Activated T-helper 9 cell treated with anti-CD3 and anti-CD28 coated beads, Interleukin-2, amount 50 U/mL, for 16 hours (primary cell): ENCODE results near the gene TFPI2.

Experiments
- DNase-seq: peaks from one replicate; pipeline ENCODE4 v3.0.0-alpha.2; 2020; ENCODE audit warnings: low read depth

TFPI2 gene

DNA sequence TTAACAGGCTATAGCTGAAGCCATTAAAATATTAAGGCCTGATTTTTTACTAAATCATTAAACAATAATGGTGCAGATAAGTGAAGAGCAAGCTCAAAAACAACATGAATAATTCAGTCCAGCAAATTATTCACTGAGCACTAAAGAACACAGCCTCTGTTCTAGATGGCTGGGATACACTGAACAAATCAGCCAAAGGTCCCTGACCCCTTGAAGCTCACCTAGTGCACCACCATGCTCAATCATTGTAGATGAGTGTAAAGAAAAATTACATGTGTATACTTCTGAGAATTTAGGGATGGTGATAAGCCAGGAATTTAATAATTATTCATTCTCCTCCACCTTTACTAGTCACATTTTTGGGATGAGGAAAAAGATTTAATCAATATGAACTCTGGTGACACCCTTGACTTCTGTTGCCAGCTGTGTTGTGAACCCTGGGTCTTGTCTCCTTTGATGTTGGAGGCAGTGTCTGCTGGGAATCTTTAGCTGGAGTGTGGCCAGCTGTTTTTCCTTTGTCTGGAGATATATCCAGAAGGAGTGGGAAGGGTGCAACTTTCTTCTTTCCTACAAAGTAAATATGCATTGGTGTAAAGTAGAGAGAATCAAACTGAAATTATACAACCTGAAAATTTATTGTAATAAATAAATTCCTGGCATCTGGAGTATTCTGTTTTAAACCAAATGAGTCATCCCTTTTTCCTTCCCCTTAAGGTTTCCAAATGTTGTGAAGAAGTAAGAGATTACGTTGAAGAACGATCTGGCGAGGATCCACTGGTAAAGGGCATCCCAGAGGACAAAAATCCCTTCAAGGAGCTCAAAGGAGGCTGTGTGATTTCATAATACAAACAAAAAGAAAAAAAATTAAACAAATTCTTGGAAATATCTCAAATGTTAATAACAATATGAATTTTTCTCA lies 19.8 kb upstream of the TFPI2 start:
- DNase-seq = no peak

- DNase-seq = no peak
These were observed 15.7 kb upstream of the TFPI2 start, which contains the start of gene GNGT1 for GRCh38 chr7:93906267-93906666. TSS of gene GNGT1 (plus strand) at chr7:93906567. CDS start at chr7:93906747, 180 bp downstream.

DNA sequence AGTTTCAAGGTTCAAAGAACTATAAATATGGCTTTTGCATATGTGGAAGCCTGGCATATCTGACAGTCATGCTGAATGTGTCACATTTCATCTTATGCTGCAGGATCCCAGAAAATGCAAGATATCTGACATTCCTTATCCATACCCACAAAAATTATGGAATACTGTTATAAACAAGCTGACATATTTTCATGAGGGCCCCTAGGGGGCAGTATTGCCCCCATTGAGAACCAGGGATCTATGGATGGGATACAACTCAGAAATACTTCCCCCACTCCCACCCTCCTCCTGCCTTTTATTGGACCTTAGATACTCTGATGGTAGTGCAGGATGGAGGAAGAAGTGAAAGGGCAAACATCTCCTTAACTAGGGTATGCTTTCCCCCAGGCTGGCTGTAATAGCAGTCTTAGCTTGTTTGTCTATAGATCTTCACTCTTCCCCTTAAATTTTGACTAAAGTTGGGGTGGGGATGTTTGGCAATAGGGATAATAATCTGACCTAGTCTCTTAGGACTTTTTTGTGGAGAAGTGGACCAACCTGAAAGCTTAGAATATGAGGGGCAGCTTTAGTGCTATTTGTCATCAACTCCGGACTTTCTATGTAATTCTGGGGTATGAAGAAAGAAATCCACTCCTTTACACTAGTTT lies 12.3 kb upstream of the TFPI2 start:
- no peak for DNase-seq

DNA sequence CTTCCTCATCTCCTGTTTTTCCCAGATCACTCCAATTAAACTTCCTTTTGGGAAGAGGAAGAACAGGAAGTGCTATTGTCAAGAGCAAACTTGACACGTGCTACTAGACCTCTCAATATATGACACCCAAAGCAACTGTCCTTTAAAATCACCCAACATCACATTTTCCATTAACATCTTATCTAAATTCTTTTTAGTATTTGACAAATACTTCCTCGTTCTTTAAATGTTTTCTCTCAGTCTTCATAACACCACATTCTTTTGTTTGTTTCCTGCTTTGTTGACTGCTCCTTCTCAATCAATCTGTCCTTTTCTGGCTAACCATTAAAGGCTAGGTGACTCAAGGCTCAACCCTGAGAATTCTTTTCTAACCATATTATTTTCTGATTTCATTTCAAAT lies 7.1 kb upstream of the TFPI2 start:
- DNase-seq = no peak

DNA sequence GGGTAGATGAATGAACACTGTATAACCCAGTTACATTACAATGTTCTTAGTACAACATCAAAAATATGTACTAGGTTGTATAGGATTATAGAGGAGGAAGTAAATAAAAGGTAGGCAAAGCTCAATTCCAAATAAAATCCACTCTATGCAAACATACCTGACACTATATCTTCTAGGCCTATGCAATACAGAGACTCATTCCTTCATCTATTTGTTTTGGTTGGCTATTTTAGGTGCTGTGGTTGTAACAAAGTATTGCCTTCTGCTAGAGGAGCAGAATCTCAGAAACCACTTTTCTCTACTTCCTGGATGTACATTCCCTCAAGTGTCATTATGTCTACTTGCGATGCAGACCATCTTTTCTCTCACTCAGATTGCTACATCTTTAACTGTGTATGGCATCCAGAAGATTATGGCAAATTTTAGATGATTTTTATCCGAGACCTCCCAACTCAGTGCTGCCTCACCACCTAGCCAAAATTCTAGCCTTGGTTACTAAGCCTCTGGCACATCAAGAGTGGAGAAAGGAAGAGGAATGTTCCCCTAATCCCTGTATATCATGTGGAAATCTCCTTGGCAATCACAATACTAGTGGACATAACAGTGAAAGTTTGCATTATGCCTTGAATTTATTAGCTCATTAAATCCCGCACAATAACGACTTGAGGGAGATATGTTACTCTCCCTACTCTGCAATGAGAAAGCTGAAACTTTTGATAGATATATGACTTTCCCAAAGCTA lies 5.5 kb upstream of the TFPI2 start:
- DNase-seq = no peak

DNA sequence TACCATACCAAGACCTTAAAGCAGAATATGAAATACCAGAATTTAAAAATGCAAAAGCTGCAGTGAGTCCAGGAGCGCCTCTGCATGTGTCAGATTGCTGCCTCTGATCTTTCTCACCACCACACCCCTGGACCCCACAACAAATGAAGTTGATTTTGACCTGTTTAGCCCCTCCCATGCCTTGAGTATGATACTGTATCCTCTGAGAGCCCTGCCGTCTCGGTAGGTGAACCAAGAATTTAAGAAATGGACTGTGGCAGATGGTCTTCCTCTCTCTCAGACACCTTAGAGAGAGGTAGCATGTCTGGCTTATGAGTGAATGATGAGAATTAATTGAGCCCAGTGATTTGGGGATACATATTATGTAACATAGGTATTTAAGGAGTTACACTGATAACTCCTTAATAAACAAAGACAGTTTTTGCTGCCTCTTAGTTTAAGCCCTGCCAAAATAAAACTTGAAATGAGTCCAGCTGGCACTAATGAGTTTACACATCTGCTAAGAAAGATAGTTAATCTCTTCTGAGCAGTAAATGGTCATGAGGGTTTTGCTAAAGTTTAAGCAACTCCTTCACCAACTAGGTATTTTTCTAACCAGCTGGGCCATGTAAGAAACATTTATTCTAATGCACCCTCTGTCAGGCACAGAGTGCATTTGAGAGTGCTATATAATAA lies 4.5 kb upstream of the TFPI2 start:
- no peak for DNase-seq

DNA sequence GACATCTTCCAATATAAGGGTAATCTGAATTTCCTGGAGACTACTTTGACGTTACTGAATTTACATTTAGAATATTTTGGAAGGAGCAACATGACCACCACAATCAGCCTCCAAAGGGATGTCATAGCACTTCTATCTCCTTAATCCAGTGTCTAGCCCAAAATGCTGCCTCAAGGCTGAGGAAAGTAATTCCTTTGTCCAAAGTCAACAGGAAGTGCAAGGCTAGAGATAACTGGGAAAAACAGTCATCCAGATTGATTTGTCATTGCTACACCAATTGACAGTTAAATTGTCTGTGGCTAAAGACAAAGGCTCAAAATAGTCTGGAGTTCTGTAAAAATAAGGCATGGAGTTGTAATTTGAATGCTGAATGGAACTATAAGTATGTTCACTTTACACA lies 3.9 kb upstream of the TFPI2 start:
- DNase-seq = no peak

DNA sequence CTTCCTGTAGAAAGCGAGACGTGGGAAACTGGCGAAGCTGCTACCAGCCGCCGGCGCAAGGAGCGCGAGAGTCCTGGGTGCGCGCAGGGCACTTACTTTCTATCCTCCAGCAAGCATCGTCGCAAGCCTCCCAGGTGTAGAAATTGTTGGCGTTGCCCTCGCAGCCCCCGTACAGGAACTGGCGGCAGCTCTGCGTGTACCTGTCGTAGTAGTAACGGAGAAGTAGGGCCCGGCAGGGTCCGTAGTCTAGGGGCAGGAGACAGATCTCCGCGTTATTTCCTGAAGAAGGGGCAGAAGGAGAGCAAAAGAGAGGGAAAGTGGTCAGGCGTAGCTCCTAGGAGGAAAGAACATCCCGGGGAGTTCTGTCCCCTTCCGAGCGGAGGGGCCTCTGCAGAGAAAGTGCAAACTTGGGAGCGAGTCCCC lies 501 bp downstream of the TFPI2 start:
- DNase-seq = no peak

DNA sequence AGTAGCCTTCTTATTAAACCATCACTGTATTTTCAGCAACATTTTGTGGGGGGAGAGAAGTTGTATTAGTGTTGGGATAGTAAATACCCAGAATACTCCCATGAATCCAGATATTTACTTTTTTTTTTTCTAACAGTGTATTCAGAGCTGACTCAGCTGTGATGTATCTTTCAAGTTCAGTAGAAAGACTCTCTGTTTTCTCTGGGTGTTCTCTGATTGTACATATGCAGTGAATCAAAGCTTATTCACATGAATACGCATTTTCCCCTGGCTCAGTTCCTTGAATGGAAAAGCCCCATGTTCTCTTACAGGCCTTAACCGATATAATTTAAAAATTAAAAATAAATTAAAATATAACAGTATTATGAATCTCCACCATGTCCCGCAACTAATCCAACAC lies 1.3 kb downstream of the TFPI2 start:
- no peak for DNase-seq

DNA sequence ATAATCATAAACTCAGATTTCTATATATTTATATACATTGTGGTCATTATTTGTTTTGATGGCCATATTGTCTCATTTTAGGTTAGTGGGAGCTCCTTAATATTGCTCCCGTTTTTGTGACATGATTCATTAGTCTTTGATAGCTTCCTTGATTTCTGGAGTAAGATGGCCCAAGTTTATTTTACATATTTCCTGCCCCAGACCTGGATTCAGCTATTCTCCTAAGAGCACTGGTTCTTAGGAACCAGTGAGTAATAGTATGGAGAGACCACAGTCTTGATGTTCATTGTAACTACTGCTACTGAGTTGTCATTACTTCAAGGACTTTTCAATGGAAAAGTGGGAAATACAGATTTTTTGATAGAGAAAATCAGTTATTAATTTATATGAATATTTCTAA lies 6.0 kb downstream of the TFPI2 start:
- DNase-seq = no peak

DNA sequence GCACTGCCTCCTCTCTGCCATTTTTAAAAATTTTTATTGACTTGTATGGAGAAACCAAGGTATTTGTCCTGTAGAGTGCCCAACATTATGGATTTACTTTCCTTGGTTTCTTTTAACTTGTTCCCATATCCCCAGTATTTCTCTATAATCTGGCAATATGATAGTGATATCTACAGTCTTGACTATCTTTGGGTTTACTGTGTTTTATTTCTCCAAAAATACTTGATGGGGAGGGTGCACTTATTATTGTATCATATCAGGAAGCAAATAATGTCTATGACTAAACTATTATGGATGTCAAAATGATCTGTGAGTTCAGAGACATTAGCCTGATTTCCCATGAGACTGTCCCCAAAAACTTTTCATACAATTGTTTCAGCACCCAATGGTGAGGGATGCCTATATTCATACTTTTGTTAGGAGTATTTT lies 6.6 kb downstream of the TFPI2 start:
- no peak for DNase-seq

DNA sequence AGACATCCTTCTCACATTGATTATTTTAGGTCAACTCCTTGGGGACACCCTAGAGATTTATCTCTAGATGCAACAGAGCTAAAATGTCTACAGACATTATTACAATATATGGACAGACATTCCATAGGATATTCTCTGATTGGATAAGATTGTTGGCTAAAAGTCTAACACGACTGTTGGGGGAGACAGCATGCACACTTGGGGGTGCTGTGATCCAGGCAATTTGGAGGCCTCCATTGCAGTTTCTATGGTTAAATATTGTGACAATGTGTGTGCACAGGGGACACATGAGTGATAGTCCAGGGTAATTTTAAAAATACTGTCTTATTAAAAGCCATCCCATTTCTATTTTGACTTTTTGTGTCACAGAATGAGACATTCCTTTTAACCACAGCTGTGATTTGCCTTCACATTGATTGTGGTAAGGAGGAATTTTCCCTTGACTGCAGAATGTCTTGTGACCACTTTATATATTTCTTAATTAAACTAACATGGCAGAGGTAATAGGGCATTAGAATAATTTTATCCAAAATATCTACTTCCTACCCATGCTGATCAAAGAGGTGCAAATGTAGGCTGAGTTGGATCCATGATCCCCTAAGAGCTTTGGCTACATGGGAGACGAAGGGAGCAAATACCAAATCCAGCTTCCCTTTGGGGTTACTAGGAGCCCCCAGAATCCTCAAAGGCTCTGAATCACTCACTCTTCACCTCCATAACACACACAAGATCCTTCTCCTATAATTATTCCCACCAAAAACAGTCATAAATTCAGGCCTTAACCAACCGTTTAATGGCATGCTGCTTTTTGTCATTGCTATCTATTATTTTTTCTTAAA lies 7.3 kb downstream of the TFPI2 start:
- no peak for DNase-seq

DNA sequence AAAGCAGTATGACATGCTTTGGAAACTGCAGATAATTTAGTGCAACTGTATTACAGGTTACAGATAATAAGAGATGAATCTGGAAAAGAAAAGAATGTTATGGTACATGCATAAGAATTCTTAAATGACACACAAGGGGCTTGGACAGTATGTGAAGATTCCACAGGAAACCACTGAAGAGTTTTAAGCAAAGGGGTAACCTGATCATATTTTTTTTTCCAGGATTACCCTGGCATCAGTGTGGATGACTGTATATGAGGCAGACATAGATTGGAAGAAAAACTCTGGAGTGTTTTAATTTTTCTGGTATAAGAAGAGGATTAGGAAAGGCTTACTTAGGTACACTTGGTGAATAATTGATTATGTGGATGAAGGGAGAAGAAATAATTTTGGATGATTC lies 8.1 kb downstream of the TFPI2 start:
- no peak for DNase-seq

- no peak for DNase-seq
These were observed 11.2 kb downstream of the TFPI2 start for GRCh38 chr7:93879356-93879755.

GRCh38 chr7:93877742-93878141 lies 12.8 kb downstream of the TFPI2 start:
- no peak for DNase-seq

- DNase-seq = no peak
These were observed 16.5 kb downstream of the TFPI2 start for GRCh38 chr7:93873998-93874574.

GRCh38 chr7:93866886-93867285 lies 23.7 kb downstream of the TFPI2 start:
- no peak for DNase-seq

GRCh38 chr7:93862651-93863050 lies 27.9 kb downstream of the TFPI2 start:
- no peak for DNase-seq

- no peak for DNase-seq
These were observed 29.1 kb downstream of the TFPI2 start for GRCh38 chr7:93861325-93861949.

DNA sequence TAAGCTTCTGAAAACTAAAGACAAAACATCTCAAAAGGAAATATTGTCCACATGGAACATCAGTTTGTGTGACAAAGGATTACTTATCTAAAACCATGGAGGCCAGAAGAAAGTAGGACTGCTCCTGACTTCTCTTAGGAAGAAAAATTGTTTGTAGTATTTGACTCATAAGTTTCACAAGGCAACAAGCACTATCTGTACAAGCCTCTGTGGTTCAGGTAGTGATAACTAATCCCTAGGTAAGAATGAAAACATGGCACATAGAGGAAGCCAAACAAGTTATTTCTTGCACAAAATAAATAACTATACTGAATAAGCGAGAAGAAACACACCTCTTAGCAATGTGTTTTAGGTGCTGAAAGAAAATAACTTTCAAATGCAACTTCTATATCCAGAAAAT lies 30.3 kb downstream of the TFPI2 start:
- DNase-seq = no peak
